AG09309 (cell line): Measurements from ENCODE around the gene TMPRSS15.

Experiments
- DNase-seq: peaks from one replicate; pipeline ENCODE4 v3.0.0-alpha.2; 2010; ENCODE audit warnings: low read depth
- H3K4me3 ChIP-seq: 2 replicates; pipeline ENCODE4 v1.5.1; 2011; ENCODE audit warnings: mild to moderate bottlenecking, low read depth, low read length, moderate library complexity; ENCODE audit not compliant: control insufficient read depth
- CTCF ChIP-seq: IDR thresholded peaks from 2 replicates; pipeline ENCODE4 v1.5.1; 2011; ENCODE audit warnings: mild to moderate bottlenecking, low read depth, low read length, inconsistent platforms; ENCODE audit not compliant: insufficient read depth, control insufficient read depth; ENCODE audit errors: missing control alignments

The TMPRSS15 gene

GRCh38 chr21:18251065-18251464 lies 152.5 kb downstream of the TMPRSS15 start:
- no peak overlapping the region for H3K4me3 ChIP-seq
- DNase-seq = no peak
- no peak for TF ChIP-seq CTCF

- no peak overlapping the region for H3K4me3 ChIP-seq
- no peak for DNase-seq
- no peak for TF ChIP-seq CTCF
These were observed 153.9 kb downstream of the TMPRSS15 start for GRCh38 chr21:18249672-18250071.

DNA sequence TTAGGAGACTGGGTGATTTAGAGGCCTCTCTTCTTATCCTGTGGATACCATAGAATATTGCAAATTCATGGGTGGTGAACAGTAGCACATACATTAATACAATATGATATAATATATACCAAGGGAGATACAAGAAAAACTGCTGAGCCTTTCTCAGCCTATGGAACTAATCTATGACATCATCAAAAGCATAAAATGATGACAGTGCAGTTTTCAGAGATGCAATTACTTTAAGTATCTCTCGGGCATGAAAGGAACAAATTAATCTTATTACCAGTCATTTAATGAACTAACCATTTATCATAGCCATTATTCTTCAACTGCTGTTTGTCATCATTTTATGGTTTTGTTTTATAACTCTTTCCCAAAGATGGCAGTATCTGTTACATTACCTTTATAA lies 155.4 kb downstream of the TMPRSS15 start:
- no peak for TF ChIP-seq CTCF
- no peak for DNase-seq

DNA sequence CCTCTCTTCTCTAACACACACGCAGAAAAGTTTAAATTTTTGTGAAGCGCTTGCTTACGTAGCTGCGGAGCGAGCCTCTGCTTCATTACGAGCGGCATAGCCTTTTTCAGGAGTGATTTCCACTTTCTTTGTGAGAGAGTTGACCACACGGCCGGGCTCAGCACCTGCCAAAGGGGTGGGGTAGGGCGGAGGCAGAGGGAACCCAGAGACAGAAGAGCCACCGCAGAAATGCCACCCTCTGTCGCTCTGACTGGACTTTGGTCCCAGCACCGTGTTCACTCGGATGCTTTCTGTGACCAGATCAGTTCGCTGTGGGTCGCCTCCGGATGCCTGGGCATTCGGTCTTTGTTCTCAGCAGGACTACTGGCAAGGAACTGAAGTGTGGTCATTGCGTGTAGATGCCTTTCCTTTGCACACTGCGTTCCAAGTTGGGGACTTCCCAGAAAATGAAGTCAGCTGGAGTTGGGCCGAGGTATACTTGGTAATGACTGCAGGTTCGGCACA lies 158.1 kb downstream of the TMPRSS15 start:
- H3K4me3 ChIP-seq = no peak overlapping the region
- no peak for TF ChIP-seq CTCF
- no peak for DNase-seq

More for the DNA sequence above, 155.4 kb downstream of the TMPRSS15 start:
- H3K4me3 ChIP-seq = no peak overlapping the region

- TF ChIP-seq CTCF = no peak
- H3K4me3 ChIP-seq = no peak within 1 kb of the TSS
- no peak for DNase-seq
These were observed 158.7 kb downstream of the TMPRSS15 start, which contains the start of gene CHODL for GRCh38 chr21:18244671-18245463. Gene CHODL (plus strand): TSS chr21:18244833. CDS start chr21:18245224, 391 bp downstream.

- DNase-seq = no peak
- TF ChIP-seq CTCF = no peak
- H3K4me3 ChIP-seq = no peak overlapping the region
These were observed 168.0 kb downstream of the TMPRSS15 start for GRCh38 chr21:18235545-18235944.
